Esophagus mucosa (tissue), 1 donor: ENCODE data around the gene RERE. TPM values are rescaled to one million over a fixed set of nuclear protein-coding genes. Genes with fewer than 3 reads are reported as not detected.

Experiments used
- ATAC-seq: fragments of 200-7000 bp; cut with Tn5 transposase; one replicate; pipeline ENCODE4 v1.9.1; 2020
- total RNA-seq: library from RNA; stranded (reverse); gene quantifications from one replicate; pipeline ENCODE4 v1.2.4, GENCODE V29; 2023
- donor health status: DM: yes; HTN: yes; CAD: no.

RERE gene
- total RNA-seq, 1 donor from 2014 or later: 33.0 TPM

DNA sequence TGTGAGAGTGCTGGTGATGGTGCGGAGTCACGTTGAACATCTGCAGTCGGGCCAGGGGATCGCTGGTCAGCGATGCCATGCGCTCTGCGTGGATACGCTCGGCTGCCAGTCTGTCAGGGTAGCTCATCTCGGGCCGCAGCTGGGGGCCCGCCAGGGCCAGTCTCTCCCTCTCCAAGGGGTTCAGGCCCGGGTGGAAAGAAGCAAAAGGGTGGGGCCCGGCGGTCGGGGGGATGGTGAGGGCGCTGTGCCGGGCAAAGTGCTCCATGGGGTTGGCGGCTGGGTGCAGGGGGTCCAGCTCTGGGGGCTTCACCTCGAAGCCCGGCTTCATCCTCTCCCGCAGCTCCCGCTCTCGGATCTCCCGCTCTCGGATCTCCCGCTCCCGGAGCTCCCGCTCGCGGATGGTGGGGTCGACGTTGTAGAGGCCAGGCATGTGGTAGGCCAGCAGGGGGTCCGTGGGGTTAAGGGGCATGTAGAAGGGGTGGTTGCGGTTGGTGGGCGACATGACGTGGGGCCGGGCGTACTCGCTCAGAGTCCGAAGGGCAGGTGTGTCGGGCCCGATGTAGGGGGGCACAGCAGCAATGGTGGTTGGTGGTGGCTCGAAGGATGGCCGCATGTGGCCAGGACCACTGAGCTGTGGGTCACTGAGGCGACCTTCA is 459.1 kb downstream of the RERE start:
- ATAC-seq: no peak

DNA sequence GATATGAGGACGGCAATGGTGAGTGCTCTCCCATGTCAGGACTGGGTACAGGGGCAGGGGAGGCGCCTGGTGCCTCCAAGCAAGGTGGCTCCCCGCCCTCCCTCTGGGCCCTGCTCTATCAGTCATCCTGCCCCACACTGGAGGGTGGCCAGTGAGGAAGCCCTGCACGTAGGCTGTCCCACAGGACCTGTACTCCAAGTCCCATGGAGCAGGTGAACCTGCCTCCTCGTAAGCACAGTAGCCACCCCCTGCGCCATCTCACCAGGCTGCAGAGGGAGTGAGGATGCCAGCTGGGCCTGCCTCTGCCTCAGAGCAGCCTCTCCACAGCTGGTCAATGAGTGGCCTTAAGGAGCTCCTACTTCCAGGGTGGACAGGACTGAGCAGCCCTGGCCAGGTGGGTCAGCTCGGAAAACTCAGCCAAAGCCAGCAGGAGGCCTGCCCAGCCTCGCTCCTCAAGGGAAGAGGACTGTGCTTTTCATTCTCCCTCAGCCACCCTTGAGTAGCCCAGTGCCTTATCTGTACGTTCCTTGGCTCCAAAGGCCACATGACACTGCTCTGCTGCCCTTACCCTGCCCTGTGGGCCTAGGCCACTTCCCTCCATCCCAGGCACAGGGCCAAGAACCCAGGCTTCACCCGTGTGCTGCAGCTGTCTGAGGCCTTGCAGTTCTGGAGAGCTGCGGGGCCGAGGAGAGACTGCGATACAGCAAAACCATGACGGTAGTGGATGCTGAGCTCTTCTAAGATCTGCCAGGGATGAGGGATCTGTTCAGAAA is 459.9 kb downstream of the RERE start:
- ATAC-seq: no peak

DNA sequence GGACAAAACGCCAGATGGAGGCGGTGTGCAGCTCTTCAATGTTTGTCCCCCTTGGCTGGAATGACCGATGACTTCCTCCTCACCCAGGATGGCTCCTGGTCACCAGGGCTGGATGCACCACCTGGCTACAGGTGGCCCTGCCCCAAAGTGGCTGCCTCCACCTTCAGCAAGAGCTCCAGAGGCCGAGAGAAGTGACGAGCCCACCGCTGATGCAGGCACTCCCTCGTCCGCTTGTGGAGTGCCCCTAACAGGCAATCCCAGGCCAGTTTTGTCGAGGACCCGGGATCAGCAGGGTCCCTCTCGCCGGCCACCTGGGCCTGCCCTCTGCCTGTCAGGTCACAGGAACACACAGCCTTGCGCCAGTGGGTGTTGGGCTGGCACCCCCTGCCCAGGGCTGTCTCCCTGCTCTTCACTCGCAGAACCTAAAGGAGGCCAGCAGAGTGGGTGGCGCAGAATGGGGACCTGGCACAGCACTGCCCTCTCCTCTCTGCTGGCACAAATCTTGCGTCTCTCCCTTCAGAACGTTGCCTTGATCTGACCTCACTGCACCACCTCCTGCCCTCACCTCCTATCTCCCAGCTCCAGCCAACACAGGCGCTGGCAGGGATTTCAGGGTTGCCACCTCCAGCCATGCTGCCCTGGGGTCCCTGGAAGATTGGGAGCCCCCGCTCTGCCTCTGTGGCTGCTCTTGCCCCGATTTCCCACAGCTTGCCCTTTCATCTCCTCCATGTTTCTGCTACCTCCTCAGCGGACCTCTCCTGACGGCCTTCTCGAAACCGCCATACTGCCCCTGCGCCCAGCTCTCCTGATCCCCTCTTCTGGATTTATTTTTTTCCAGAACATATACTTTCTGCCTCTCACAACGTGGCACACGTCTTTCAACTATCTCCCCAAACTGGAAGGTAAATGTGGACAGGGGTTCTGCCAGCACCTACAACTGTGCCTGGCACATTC is 460.9 kb downstream of the RERE start:
- ATAC-seq: no peak

DNA sequence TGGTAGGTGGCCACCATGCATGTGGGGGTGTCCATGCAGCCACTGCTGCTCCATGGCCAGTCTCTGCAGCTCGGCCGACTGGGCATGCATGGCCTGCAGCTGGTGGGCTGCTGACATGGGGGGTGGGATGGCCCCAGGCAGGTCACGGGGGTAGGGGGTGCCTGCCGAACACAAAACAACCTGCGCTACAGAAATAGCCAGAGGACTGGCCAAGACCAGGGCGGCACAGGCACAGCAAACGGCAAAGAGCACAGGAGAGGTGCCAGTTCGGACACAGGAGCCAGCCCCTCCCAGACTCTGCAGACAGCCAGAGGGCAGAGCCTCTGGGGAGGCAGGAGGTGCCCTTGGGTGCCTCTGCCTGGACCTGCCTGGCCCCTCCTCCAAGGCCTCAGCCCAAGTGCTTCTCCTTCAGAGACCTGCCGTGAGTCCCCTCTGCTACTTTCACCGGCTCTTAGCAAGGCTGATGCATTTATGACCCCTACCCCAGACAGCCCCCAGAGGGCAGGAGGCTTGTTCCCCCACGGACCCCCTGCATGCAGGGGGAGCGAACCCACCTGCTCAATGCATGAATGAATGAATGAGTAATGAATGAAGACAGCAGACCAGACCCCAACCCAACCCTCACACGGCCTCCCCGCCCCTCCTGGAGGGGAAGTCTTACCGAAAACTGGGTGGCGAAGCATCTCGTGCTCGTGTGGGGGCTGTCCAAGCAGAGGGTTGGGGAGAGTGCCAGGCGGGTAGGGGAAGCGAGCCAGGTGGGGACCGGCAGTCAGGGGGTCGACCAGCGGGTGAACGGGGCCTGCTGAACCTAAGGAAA is 461.8 kb downstream of the RERE start:
- no peak for ATAC-seq

DNA sequence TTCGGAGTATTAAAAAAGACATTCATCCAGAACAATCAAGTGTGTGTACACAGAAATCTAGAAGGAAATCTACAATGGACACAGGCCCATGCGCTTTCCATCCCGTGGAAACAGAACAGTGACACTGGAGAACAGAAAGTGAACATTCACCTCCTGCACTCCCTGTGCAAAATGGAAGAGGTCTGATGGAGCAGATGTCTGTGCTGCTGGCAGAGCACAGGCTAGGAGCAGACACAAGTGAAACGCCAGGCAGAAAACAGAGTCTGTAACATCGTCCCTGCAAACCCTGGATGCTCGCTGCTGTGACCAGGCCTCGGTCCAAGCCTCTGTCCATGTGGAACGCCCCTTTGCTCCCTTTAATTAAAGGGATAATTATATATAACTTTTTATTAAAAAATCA is 463.4 kb downstream of the RERE start:
- ATAC-seq: no peak

DNA sequence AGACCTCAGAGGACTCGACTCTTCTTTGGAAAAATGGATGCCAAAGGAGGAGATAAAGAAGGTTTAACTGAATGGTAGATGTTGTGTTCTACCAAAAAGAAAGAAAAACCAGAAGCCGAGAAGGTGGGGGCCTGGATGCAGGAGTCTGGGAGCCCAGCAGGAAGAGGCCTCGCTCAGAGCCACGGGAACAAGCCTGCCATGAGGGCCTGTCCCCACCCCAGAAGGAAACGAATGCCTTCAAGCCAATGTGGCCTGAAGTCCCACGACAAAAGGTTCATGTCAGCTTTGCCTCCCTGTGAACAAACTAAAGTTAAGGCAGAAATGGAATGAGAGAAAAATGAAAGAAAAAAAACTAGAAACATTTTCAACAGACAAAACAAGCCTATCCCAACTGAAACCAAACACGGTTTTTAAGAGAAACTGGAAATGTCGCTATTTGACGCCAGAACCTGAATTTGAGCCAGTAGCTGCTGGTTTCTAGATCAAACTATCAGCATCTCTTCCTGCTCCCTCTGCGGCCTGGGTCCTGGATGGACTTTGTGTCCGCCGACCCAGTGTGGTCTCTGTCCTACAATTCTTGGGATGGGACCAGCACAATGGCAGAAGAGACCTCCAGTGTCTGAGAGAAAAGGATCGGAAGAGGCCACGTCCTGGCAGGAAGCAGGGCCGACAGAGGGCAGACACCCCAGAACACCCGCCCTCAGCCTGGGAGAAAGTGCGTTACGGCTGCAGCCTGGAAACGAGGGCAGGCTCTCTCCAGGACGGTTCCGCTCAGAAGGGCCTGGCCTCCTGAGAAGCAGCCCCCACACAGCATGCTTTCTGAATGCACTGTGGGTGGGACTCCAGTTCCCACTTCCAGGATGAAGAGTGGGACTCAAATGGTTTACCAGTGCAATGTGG is 464.3 kb downstream of the RERE start:
- no peak for ATAC-seq

DNA sequence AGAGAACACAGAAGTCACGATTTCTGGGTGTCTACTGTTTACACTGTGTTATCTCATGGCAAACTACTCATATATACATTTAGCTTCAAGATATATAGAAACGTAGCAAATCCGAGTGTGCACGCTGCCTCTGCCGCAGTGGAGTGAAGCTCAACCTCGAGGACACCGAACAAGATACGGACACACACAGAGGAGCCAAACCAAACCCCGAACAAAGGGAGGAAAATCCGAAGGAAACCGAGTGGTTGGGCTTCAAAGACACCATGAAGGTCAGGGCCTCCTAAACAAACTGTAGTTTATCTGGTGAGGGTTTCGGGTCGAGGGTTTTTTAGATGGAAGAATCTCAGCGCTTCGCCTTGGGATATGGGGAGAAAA is 465.0 kb downstream of the RERE start:
- no peak for ATAC-seq

DNA sequence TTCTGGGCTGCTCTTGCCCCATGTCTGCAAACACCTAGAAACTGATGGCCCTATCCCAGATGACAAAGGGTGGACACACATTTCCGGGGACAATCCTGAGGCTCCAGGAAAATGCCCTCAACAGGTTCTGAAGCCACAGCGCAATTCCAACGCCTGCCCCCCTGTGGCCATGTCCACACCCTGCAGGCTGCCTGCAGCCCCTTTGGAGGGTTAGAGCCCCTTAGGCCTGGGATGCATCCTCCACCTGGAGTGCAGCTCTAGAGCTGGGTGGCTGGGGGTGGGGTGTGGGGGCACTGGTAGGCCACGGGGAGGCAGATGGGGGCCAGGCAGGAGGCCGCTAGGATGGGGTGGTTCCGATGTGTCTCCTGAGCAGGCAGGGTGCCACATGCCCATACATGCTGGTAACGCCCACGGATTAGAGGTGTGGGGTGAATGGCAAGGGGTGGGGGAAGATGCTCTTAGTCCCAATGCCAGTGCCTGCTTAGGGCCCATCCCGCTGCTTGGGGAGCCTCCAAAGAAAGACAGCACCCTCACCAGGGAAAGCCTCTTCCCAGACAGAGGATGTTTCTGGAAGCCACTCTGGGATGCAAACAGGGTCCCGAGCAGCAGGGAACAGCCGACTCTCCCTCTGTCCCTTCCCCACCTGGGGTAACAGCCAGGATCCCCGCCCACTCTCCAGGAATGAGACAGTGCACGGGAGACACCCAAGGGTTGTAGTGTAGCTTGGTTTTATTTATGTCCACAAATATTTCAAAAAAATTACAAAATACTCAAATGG is 465.6 kb downstream of the RERE start:
- ATAC-seq: peak; percentile 52

DNA sequence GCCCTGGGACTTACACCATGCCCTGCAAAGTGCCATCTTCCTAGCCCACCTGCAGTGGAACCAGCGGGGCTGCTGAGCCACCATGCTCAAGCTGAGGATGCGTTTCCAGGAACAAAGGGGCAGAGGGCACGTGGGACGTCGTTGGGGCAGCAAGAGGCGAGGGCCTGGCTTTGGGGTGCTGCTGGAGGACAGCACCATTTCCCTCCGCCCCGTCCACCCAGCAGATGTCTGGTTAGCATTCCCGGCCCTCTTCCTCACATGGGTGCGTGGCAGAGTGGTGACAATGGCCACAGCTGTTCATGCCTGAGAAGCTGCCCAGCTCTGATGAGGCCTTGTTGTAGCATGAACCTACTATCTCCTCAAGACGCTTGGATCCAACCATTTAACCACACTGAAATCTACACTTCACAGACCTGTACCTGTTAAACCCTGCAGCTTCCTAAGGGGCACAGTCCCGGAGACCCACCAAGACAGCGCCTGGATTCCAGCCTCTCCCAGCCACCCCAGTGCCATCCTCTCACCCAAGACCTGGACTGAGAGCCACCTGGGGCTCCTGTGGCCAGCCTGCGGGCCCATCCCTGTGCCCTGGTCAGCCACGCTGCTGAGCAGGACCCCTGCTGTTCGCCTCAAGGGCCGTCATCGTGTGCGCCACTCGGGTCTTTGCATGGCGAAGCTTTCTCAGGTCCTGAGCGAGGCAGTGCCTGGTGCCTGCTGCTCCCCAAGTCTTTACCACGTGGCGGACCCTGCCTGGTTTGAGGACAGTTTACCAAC is 466.3 kb downstream of the RERE start:
- no peak for ATAC-seq

DNA sequence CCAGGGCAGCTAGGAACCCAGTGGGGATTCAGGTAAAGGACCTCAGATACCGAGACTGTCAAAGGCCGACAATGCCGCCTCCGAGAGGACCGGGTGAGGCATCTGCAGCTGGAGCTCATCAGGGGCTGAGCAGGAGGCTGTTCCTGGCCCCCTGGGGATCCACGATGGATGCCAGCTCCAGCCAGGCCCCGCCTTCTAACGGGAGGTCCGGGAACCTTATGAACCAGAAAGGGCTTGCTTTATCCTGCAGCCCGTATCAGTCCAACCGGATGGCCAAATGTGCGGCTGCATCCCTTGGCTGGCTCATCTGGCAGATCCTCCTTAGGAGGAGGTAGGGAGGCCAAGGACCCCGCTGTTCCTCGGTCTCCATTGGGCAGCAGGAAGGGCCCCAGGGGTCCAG is 467.5 kb downstream of the RERE start:
- no peak for ATAC-seq

DNA sequence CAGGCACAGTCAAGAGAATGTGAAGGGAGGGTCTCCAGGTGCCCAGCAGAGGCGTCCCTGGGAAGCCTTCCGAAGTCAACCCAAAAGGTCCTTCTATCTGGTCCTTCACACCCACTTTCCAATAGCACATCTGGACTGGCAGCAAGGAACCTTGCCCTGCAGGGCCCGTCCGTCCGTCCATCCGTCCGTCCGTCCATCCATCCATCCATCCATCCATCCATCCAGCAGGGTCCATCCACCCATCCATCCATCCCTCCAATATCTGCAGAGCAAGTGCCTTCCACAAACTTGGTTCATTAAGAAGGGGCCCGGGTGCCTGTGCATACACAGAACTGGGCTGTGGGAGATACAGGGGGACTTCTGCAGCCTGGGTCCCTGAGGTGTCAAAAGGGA is 468.0 kb downstream of the RERE start:
- no peak for ATAC-seq

DNA sequence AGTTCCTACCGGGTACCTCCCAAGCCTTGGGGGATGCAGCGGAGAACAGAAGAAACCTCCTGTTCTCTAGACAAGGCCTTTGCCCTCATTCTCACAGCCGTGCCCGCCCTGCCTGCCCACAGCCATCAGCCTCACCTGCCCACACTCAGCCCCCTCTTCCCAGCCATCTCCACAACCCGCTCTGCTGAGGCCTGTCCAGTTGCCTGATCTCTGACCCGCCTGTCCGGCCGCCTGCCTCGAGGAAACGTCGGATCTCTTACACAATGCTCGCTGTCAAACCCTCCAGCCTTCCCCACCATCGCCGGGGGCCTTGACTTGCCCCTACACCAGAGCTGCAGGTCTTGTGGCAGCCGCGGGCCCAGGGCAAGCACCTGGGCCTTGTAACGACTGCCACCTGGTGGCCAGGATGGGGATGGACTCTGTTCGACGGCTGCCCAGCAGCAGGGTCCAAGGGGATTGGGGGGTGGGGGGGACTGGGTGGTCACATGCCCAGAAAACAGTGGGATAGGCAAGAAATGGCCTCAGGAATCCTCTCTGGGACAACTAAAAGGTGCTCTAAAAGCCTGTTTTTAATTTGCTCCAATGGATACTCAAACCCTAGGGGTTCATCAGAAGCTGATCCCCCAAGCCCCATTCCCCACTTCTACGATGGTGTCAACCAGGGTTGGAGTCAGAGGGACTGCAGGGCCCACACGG is 468.5 kb downstream of the RERE start:
- peak; percentile 57 for ATAC-seq

DNA sequence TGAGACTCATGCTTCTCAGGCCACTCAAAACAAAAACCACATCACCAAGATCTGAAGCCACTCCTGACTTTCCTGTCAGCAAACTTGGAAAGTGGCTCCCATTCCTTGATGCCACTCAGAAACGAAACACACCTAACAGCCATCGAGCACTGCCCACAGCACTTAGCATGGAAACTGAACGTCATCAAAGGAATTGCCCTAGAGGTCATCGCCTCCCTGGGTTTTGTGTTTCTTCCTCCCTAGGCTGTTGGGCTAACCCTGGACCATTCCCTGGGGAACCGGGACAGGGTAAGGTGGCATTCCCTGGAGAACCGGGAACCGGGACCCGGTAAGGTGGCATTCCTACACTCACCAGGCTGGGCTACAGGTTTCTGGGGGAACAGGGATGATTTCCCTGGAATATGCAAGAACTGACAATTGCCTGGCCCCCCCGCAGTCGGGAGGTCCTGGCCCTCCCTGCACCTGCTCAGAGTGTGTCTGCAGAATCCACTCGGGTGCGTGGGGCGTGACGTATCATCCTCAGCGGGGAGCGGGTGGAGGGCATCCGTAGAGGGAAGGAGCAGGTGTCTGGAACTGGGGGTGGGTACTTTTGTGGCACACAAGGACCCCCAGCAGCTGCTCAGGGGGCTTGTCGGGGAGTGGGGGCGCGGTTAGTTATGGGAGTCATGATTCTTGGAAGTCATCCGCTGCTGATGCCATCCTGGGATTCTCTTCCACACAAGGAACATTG is 469.2 kb downstream of the RERE start:
- no peak for ATAC-seq

DNA sequence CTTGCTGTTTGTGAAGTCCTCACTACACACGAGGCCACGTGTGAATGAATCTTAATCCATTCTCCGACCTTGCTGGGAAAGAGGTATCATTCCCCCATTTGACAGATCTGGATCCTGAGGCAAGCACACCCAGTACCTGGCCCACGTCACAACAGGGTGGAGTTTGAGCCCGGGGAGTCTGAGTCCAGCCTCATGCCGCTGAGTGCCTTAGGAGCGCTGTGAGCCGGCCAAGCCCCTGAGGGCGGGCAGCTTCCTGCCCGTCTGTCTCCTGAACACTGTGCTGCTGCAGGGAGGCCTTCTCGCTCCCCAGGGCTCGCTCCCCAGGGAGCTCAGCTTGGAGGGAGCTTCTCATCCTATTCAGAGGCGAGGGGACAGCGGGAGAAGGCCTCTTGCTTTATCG is 469.8 kb downstream of the RERE start:
- peak; percentile 35 for ATAC-seq

DNA sequence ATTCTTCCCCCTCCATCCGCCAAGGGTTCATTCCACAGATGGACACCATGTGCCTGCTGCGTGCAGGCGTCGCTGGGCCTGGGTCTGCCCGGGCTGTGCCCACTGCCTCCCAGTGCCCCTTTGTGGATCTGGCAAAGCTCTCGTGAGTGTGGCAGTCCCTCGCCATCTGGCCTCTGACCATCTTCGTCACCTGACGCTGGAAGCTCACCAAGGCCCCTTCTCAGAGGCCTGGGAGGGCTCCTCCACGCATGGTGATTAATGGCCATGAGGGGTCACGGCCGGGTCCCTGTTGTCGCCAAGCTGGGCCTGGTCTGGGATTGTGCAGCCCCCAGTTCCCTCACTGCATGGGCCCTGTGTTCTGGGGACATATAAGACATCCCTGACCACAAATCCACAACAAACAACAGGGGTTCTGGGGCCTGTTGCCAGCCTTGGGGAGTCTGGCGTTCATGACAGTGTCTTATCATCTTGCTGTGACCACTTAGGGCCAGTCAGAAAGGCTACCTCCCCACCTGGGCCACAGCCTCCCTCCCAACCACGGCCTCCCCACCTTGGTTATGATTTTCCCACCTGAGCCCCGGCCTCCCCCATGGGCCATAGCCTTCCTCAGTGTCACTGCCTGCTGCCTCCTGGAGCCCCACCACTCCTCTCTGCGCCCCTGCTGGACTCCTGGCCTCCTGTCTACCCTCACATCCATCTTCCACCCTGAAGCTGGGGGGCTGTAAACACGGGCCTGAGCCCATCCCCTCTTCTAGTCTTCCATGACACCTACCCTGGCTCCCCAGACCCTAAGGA is 471.6 kb downstream of the RERE start:
- no peak for ATAC-seq

DNA sequence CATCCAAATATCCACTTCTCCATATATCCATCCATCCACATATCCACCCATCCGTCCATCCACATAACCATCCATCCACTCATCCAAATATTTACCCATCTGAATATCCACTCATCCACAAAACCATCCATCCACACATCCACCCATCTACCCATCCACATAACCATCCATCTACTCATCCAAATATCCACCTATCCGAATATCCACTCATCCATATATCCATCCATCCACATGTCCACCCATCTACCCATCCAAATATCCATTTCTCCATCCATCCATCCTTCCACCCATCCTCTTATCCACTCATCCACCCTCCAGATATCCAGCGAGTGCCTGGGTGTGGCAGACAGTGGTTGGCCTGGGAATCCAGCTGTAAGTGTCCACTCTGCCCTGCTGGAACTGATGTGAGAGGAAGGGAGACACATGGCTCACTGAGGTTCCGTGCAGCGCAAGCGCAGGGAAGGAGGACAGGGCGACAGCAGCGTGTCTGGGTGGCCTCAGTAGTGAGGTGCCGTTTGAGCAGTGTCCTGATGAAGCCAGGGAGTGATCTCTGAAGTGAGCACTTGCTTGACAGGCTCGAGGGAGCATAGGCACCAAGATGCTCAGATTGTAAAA is 472.4 kb downstream of the RERE start:
- ATAC-seq: no peak

DNA sequence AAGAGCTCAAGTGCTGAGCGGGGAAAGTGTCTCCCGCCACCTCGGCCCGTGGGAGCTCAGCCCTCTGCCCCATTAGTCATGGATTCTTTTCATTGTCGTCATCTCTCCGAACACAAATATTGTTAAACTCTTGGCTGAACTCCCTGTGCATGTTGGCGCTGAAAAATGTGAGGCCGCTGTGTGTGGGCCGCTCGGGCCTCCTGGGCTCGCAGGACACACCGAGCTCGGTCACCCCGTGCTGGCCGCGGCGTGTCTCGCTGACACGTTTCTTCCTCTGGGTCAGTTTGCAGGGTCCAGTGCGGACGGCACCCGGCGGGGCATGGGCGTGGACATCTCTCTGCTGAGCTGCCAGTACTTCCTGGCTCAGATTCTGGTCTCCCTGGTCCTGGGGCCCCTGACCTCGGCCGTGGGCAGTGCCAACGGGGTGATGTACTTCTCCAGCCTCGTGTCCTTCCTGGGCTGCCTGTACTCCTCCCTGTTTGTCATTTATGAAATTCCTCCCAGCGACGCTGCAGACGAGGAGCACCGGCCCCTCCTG is 473.9 kb downstream of the RERE start:
- peak; percentile 59 for ATAC-seq
